Activated T-cell treated with anti-CD3 and anti-CD28 coated beads, Interleukin-2, amount 50 U/mL, for 72 hours (primary cell): ENCODE measurements around the gene STKLD1. TPM values are rescaled to one million over a fixed set of nuclear protein-coding genes. Genes with fewer than 3 reads are reported as not detected.

Experiments
- ATAC-seq, 2 donors: fragments of 150-1000 bp; cut with Tn5 transposase; replicated peaks in 1 of 2; 2 replicates each; pipeline ENCODE4 v1.10.0; 2021; ENCODE audit warnings: moderate library complexity in 2 of 2, mild to moderate bottlenecking in 1 of 2
- DNase-seq, 2 donors: peaks; one replicate each; pipeline ENCODE4 v3.0.0; 2021 to 2022; ENCODE audit warnings: mixed read lengths in 1 of 2
- H3K27ac Mint-ChIP-seq: one replicate; pipeline ENCODE4 v1.8.0; 2022; ENCODE audit warnings: mild to moderate bottlenecking, moderate library complexity, mixed read lengths
- H3K27me3 Mint-ChIP-seq: one replicate; pipeline ENCODE4 v1.8.0; 2022; ENCODE audit warnings: low read depth, mixed read lengths
- H3K36me3 Mint-ChIP-seq, 2 donors: one replicate each; pipeline ENCODE4 v1.8.0; 2022; ENCODE audit warnings: mixed read lengths in 2 of 2, mild to moderate bottlenecking in 1 of 2; ENCODE audit not compliant: insufficient read depth in 2 of 2
- H3K4me1 Mint-ChIP-seq: one replicate; pipeline ENCODE4 v1.8.0; 2022; ENCODE audit warnings: low read depth, mixed read lengths
- H3K4me3 Mint-ChIP-seq, 2 donors: one replicate each; pipeline ENCODE4 v1.8.0; 2022; ENCODE audit warnings: mild to moderate bottlenecking in 2 of 2, mixed read lengths in 2 of 2, moderate library complexity in 2 of 2
- H3K9me3 Mint-ChIP-seq, 2 donors: one replicate each; pipeline ENCODE4 v1.8.0; 2022; ENCODE audit warnings: mixed read lengths in 2 of 2
- total RNA-seq, 2 donors: library from RNA; stranded (reverse); gene quantifications; one replicate each; pipeline ENCODE4 v1.2.3, GENCODE V29; 2022

STKLD1 gene
- total RNA-seq, 2 donors from 2014 or later, result 0.88 to 1.3 TPM

GRCh38 chr9:133347985-133348717 lies 28.0 kb upstream of the STKLD1 start, which contains the start of the genes MED22 and RPL7A:
MED22 (minus strand) TSS chr9:133348131; CDS start chr9:133346662, 1,469 bp downstream.
RPL7A (plus strand) TSS chr9:133348218; CDS start chr9:133348244, 26 bp downstream.
- peak within 1 kb of the TSS; percentile 98 for H3K27ac Mint-ChIP-seq
- H3K4me3 Mint-ChIP-seq, result peak within 1 kb of the TSS; percentile 98 to 100
- DNase-seq (peak; percentile 93 to 95), ATAC-seq (peak; percentile 81 to 82)
- H3K36me3 Mint-ChIP-seq, result peaks cover 23 to 39% of the 10 kb centered on the region in 2 donors
- H3K4me1 Mint-ChIP-seq, result peaks cover 61% of the 10 kb centered on the region
- H3K9me3 Mint-ChIP-seq, result no peaks in the 10 kb centered on the region
- H3K27me3 Mint-ChIP-seq, result no peaks in the 10 kb centered on the region

DNA sequence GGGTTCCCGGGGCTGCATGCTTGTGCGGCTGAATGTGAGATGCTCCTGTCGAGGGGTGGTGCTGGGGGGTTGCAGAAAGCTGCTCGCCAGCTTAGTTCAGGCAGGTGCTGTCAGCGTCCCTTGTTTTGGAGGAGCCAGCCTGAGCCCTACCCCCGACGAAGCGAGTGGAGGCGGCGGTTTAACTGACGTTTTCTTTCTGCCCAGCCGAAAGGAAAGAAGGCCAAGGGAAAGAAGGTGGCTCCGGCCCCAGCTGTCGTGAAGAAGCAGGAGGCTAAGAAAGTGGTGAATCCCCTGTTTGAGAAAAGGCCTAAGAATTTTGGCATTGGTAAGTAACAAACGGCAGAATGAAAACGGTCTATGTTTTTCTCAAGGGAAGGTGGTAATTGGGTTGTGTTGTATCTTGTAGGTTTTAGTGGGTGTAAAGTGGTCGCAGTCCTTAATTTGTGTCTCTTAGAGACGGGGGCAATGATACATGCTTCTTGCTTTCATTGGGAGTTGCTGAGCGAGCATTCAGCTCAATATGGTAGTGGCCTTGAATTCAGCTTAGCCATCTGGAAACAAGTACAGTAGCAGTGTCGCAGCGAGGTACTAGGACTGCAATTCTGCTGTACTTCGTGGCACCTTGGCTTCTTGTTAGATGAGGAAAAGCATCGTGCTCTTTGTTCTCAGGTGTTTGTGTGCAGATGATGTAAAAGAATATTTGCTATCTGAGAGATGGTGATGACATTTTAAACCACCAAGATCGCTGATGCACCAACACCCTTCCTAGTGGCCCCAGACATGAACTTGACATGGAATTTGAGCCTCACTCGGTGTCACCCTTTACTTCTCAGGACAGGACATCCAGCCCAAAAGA lies 27.2 kb upstream of the STKLD1 start:
- ATAC-seq, result no peak
- Mint-ChIP-seq H3K4me1 (peaks cover 65% of the 10 kb centered on the region), H3K27ac (peak overlapping the region; percentile 98), H3K4me3 (peak overlapping the region; percentile 98 to 100), H3K9me3 (no peaks in the 10 kb centered on the region), H3K36me3 (peaks cover 25 to 41% of the 10 kb centered on the region in 2 donors), H3K27me3 (no peaks in the 10 kb centered on the region)
- no peak for DNase-seq

DNA sequence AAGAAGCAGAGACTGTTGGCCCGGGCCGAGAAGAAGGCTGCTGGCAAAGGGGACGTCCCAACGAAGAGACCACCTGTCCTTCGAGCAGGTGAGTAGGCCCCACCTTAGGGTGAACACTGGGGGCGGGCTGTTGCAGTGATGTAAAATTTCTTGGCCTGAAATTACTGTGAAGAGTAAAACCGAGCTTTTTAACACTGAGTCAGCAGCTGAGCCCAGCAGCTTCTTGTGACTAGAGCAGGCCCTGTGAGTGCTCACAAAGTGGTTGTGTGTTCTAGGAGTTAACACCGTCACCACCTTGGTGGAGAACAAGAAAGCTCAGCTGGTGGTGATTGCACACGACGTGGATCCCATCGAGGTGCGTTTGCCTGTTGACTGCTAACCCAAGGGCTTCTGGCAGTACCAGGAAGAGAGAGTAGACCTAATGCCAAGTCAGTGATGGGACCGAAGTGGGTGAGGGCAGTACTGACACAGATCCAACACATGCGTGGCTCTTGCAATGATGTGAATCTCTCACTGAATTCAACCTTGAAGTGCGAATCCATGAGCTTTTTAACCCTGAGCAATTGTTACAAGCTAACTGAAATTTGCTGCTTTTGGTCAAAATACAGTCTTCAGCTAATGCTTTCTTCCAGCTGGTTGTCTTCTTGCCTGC lies 26.1 kb upstream of the STKLD1 start:
- peaks cover 72% of the 10 kb centered on the region for H3K4me1 Mint-ChIP-seq
- peak in 1 of 2 donors; percentile 36 for ATAC-seq
- H3K4me3 Mint-ChIP-seq, result peak overlapping the region; percentile 98 to 100
- DNase-seq, result peak in 1 of 2 donors; percentile 46
- H3K27ac Mint-ChIP-seq, result peak overlapping the region; percentile 98
- no peaks in the 10 kb centered on the region for H3K9me3 Mint-ChIP-seq
- no peaks in the 10 kb centered on the region for H3K27me3 Mint-ChIP-seq
- H3K36me3 Mint-ChIP-seq, result peaks cover 25 to 40% of the 10 kb centered on the region in 2 donors

DNA sequence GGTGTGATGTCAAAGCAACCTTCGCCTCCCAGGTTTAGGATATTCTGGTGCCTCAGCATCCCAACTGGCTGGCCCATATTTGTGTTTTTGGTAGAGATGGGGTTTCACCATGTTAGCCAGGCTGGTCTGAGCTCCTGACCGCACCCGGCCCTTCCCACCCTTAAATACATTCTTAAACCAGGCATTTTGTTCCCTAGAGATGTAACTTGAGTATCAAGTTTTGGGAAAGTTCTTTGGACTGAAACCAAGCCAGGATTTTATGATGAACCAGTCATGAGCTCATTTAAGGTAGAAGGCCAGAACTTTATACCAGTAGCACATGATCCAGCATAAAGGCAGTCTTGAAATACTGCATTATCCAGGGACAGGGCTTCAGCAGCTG lies 24.6 kb upstream of the STKLD1 start:
- Mint-ChIP-seq H3K27me3 (no peaks in the 10 kb centered on the region), H3K27ac (no peak overlapping the region), H3K9me3 (no peaks in the 10 kb centered on the region), H3K36me3 (peaks cover 23 to 36% of the 10 kb centered on the region in 2 donors), H3K4me1 (peaks cover 74% of the 10 kb centered on the region), H3K4me3 (no peak overlapping the region)
- no peak for ATAC-seq
- DNase-seq, result no peak

GRCh38 chr9:133351908-133352634 lies 24.1 kb upstream of the STKLD1 start:
- peak; percentile 32 to 55 for DNase-seq
- no peak for ATAC-seq

DNA sequence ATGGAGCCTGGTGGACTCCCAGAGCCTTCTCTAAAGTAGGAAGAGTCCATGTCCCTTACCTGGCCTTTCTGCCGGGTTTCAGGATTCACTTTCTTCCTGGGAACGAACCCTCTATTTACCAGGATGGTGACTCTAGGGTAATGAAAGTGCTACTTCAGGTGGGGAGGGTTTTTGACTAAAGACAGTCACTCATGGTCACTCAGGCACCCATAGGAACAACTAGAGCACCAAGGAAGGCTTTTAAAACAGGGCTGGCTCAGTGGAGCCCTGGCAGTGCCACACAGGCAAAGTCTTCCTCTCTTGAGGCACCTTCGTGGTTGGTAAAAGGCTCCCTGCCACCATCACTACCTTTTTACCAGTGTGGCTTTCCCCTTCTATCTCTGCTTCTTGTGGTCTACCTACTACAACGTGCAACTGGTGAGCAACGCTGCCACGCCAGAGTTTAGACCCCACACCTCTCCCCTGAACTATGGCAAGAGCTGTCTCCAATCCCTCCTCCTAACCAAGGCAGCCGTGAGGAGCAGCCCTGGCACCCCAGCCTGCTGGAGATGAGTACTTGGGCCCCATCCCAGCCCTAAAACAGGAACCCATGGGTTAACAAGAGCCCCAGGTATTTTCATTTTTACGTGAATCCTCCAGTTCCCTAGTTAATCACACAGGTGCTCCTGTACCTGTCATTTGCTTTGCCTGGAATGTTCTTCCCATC lies 23.4 kb upstream of the STKLD1 start:
- DNase-seq (no peak), ATAC-seq (no peak)
- H3K4me3 Mint-ChIP-seq, result peak overlapping the region in 1 of 2 donors; percentile 31
- peaks cover 76% of the 10 kb centered on the region for H3K4me1 Mint-ChIP-seq
- H3K9me3 Mint-ChIP-seq, result no peaks in the 10 kb centered on the region
- H3K27ac Mint-ChIP-seq, result peak overlapping the region; percentile 83
- H3K36me3 Mint-ChIP-seq, result peaks cover 23 to 30% of the 10 kb centered on the region in 2 donors
- no peaks in the 10 kb centered on the region for H3K27me3 Mint-ChIP-seq

More at GRCh38 chr9:133351908-133352634, 24.1 kb upstream of the STKLD1 start:
- Mint-ChIP-seq H3K36me3 (peaks cover 23 to 31% of the 10 kb centered on the region in 2 donors), H3K9me3 (no peaks in the 10 kb centered on the region), H3K4me1 (peaks cover 71% of the 10 kb centered on the region), H3K27ac (peak overlapping the region; percentile 79), H3K27me3 (no peaks in the 10 kb centered on the region), H3K4me3 (no peak overlapping the region)

DNA sequence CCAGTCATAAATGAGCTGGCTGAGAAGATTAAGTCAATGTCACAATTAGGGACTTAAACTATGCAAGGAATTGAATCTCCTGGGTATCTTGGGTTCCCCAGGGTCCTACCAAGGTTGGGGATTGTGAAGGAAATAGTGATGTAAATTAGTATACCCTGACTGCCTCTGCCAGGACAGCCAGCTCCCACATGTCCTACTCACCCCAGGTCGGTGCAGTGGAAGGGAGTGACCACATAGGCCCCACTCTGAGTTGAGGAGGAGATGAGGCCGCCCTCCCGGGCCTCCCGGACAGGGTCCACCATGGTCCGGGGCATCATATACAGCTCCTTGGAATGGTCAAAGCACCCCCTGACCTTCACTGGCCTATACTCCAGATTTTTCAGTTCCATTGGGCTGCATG lies 22.6 kb upstream of the STKLD1 start:
- Mint-ChIP-seq H3K27me3 (no peaks in the 10 kb centered on the region), H3K27ac (peak overlapping the region; percentile 83), H3K4me1 (peaks cover 82% of the 10 kb centered on the region), H3K4me3 (no peak overlapping the region), H3K9me3 (no peaks in the 10 kb centered on the region), H3K36me3 (peaks cover 17 to 24% of the 10 kb centered on the region in 2 donors)
- ATAC-seq, result no peak
- no peak for DNase-seq

DNA sequence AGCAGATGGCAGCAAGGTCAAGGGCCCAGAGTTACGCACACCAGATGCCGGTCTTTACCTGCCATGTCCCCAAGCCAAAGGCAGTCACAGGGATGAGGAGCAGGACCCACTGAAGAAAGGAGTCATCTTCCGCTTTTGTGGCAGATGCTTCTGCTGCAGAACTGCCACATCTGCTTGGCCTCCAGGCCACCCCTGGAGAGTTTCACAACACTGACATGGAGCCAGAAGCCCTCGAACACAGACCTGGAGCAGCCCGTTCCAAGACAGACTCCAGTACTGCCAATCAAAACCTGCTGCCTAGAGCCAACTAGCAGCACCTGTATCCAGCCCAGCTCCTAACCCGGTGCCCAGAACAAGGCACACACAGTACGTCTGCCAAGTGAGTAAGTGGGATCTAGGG lies 21.4 kb upstream of the STKLD1 start:
- H3K9me3 Mint-ChIP-seq, result no peaks in the 10 kb centered on the region
- peak overlapping the region; percentile 91 for H3K4me3 Mint-ChIP-seq
- peaks cover 82% of the 10 kb centered on the region for H3K4me1 Mint-ChIP-seq
- peaks cover 7 to 12% of the 10 kb centered on the region in 2 donors for H3K36me3 Mint-ChIP-seq
- H3K27ac Mint-ChIP-seq, result peak overlapping the region; percentile 43
- DNase-seq, result peak in 1 of 2 donors; percentile 24
- no peaks in the 10 kb centered on the region for H3K27me3 Mint-ChIP-seq
- ATAC-seq, result no peak

DNA sequence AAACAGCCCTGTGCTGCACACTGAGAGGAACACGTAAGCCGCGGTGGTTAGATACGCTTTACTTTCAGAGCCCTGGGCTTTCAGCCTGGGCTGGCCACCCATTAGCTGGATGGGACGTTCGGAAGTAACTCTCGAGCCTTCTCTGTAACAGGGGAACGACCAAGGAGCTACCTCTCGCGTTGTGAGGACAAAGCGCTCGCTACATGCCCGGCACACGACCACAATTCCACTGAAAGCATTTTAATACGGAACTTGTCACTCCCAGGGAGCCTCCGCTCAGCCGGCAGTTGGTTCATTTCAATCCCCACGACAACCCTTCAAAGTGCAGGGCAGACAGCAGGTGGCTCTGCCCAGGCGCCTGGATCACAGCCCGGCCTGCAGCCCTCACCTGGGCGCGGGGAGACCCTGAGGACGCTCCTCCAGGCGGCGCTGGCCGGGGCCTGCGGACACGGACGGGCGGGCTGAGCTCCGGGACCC lies 20.2 kb upstream of the STKLD1 start:
- H3K4me1 Mint-ChIP-seq, result peaks cover 82% of the 10 kb centered on the region
- ATAC-seq, result peak; percentile 23 to 38
- peak overlapping the region; percentile 83 for H3K27ac Mint-ChIP-seq
- H3K27me3 Mint-ChIP-seq, result no peaks in the 10 kb centered on the region
- DNase-seq, result peak in 1 of 2 donors; percentile 21
- H3K4me3 Mint-ChIP-seq, result peak overlapping the region; percentile 91
- no peaks in the 10 kb centered on the region for H3K9me3 Mint-ChIP-seq
- peaks cover 5 to 6% of the 10 kb centered on the region in 2 donors for H3K36me3 Mint-ChIP-seq

GRCh38 chr9:133356391-133357091 lies 19.6 kb upstream of the STKLD1 start, which contains the start of the genes SURF1 and SURF2:
SURF1 (minus strand) TSS chr9:133356487; CDS start chr9:133356453, 34 bp downstream.
SURF2 (plus strand) TSS chr9:133356550; CDS start chr9:133356593, 43 bp downstream.
- peak; percentile 74 to 79 for ATAC-seq
- DNase-seq, result peak; percentile 93 to 94
- H3K4me3 Mint-ChIP-seq, result peak within 1 kb of the TSS; percentile 91
- H3K4me1 Mint-ChIP-seq, result peaks cover 82% of the 10 kb centered on the region
- H3K36me3 Mint-ChIP-seq, result peaks cover 5 to 6% of the 10 kb centered on the region in 2 donors
- peak within 1 kb of the TSS; percentile 87 for H3K27ac Mint-ChIP-seq
- H3K27me3 Mint-ChIP-seq, result no peaks in the 10 kb centered on the region
- H3K9me3 Mint-ChIP-seq, result no peaks in the 10 kb centered on the region

DNA sequence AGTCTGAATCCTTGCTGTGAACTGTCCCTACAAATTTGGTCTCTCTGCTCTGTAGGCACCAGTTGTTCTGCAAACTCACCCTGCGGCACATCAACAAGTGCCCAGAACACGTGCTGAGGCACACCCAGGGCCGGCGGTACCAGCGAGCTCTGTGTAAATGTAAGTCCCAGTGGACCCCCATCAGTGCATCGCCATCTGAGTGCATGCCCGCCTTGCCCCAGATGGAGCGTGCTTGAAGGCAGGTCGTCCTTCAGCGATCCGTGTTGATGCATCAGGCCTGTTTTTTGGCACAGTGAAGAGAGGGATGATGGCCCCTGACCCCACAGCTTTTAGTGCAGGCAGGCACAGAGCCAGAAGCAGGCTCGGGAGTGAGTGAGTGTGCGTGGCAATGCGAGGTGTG lies 18.5 kb upstream of the STKLD1 start:
- DNase-seq (no peak), ATAC-seq (no peak)
- Mint-ChIP-seq H3K36me3 (peaks cover 3 to 5% of the 10 kb centered on the region in 2 donors), H3K4me1 (peaks cover 78% of the 10 kb centered on the region), H3K4me3 (peak overlapping the region; percentile 82 to 89), H3K9me3 (no peaks in the 10 kb centered on the region), H3K27me3 (no peaks in the 10 kb centered on the region), H3K27ac (peak overlapping the region; percentile 87)
